ENCODE measurements around the gene SLC43A3. TPM values are rescaled to one million over a fixed set of nuclear protein-coding genes. Genes with fewer than 3 reads are reported as not detected.
A peak's percentile ranks its signal among the peaks of the same experiment; 100 is the strongest.

SLC43A3 gene
- total and polyA plus RNA-seq, 3 donors from 2014 or later: 13.8 to 20.8 (median 13.9) TPM

- intact Hi-C loops (cut with DNase I; ENCODE audit: low total_unique reads): no loop called here
- Histone ChIP-seq H3K9me3 (no peaks in the 10 kb centered on the region), H3K4me3 (no peak overlapping the region), H3K27me3 (no peaks in the 10 kb centered on the region), H3K27ac (no peak overlapping the region), H3K4me1 (peaks cover 13% of the 10 kb centered on the region), H3K36me3 (ENCODE audit: low read depth, missing control alignments) (no peaks in the 10 kb centered on the region)
- WGBS, 2 donors: 71 to 78% methylated on average over 10 to 14 of the region's 14 CpGs
- TF ChIP-seq, protein P1, sequence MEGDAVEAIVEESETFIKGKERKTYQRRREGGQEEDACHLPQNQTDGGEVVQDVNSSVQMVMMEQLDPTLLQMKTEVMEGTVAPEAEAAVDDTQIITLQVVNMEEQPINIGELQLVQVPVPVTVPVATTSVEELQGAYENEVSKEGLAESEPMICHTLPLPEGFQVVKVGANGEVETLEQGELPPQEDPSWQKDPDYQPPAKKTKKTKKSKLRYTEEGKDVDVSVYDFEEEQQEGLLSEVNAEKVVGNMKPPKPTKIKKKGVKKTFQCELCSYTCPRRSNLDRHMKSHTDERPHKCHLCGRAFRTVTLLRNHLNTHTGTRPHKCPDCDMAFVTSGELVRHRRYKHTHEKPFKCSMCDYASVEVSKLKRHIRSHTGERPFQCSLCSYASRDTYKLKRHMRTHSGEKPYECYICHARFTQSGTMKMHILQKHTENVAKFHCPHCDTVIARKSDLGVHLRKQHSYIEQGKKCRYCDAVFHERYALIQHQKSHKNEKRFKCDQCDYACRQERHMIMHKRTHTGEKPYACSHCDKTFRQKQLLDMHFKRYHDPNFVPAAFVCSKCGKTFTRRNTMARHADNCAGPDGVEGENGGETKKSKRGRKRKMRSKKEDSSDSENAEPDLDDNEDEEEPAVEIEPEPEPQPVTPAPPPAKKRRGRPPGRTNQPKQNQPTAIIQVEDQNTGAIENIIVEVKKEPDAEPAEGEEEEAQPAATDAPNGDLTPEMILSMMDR (IDR thresholded peaks at IDR 0.05): no peak
- no peak for TF ChIP-seq POLR2A (IDR thresholded peaks at IDR 0.05)
- no peak for DNase-seq
Observed at GRCh38 chr11:57463671-57464538, 37.0 kb upstream of the SLC43A3 start.

DNA sequence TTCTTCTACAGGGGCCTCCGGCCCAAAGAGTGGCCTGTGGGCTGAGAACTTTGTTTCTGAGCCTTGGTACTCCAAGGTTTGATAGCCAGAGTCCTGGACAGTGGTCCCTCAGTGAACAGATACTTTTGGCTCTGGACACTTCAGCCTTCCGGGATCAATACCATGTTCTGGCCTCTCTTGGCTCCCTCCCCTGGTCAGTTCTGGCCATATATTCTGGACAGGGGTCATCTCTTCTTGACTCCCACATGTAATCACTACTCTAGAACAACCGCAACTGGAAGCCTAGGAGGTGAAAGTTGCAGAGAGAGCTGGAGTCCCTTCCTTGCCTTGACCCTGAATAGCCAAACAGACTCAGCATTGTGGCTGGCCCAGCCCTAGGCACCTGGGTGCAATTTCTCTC is 35.7 kb upstream of the SLC43A3 start:
- Histone ChIP-seq H3K27ac (no peak overlapping the region), H3K36me3 (ENCODE audit: low read depth, missing control alignments) (no peaks in the 10 kb centered on the region), H3K27me3 (no peaks in the 10 kb centered on the region), H3K4me1 (peaks cover 24% of the 10 kb centered on the region), H3K4me3 (no peak overlapping the region), H3K9me3 (no peaks in the 10 kb centered on the region)
- TF ChIP-seq POLR2A (IDR thresholded peaks at IDR 0.05): no peak
- TF ChIP-seq, protein P1 (IDR thresholded peaks at IDR 0.05): no peak
- intact Hi-C loops (cut with DNase I; ENCODE audit: low total_unique reads): no loop called here
- DNase-seq: no peak
- 88 to 93% methylated on average over 3 of the region's 3 CpGs for WGBS, 2 donors

DNA sequence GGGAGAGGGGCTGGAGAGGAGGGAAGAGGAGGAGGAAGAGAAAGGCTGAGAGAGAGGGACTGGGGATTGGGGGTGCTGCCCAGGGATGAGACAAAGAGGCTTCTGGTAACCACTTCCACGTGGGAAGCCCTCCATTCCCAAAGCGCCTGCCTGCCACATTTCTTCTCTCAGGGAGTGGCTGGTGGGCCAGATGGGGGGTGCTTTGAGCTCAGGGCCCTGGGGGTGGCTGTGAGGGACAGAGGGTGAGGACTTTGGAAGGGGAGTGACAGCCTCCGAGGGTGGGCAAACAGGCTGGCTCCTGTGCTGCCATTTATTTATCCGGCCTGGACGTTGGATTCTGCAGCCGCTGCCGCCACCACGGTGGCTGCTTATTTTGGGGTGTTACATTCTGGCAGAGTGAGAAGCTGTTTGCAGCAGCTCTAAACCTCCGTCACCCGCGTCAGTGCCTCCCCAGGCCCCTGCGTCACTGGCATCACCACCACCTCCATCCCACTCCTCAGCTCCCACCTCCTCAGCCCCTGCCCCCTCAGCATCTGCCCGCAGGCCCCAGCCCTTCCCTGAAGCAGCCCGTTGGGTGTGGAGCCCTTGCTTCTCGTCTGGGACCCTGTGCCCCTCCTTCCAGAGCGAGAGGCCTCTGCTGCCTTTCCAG is 35.0 kb upstream of the SLC43A3 start:
- Histone ChIP-seq H3K4me3 (no peak overlapping the region), H3K4me1 (peaks cover 30% of the 10 kb centered on the region), H3K9me3 (no peaks in the 10 kb centered on the region), H3K27ac (no peak overlapping the region), H3K27me3 (no peaks in the 10 kb centered on the region), H3K36me3 (ENCODE audit: low read depth, missing control alignments) (no peaks in the 10 kb centered on the region)
- 78 to 79% methylated on average over 16 of the region's 16 CpGs for WGBS, 2 donors
- DNase-seq: no peak
- no peak for TF ChIP-seq POLR2A (IDR thresholded peaks at IDR 0.05)
- TF ChIP-seq, protein P1 (IDR thresholded peaks at IDR 0.05): no peak
- intact Hi-C loops (cut with DNase I; ENCODE audit: low total_unique reads): no loop called here

DNA sequence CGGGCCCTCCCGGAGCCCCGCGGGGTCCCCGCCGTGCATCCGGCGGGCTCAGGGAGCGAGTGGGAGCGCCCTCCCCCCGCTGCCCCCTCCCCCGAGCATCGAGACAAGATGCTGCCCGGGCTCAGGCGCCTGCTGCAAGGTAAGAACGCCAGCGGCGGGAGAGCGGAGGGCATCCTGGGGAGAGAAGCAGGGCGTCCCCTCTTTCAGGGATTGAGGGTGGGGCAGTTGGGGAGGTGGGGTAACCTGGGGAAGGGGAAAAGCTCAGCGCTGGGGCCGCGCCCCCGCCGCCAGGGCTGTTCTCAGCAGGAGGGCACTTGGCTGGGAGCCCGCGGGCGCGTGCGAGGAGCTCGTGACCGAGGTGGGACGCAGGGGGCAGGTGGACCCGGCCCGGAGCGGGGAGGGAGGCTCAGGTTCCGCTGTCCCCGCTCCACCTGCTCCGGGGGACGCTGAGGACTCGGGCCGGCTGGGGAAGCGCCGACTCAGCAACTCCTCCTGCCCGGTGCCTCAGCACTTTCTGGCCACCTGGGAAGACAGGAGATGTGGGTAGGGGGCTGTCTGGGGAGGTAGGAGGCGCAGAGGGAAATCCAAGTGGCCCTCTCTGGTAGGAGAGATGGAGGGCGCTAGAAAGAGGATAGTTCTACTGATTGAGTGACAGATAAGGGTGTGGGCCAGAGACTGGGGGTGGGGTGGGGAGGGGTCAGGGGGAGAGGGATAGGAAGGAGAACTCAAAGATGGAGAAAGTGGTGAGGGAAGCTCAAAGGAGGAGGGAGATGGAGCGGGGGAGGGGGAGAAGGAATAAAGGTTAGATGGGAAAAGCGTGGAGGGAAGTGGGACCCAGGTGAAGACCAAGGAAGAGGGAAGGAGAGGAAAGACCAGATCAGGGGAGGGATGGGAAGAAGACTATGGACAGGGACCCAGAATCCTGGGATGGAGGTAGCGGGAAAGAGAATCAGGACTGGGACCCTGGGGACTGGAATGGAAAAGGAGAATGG is 34.1 kb upstream of the SLC43A3 start:
- no peak for DNase-seq
- H3K4me3 ChIP-seq: peak overlapping the region; percentile 26 to 47
- 12 to 56% methylated on average over 4 to 29 of the region's 50 CpGs for WGBS, 2 donors
- TF ChIP-seq POLR2A (IDR thresholded peaks at IDR 0.05): no peak
- TF ChIP-seq, protein P1 (IDR thresholded peaks at IDR 0.05): no peak
- no peak overlapping the region for H3K27ac ChIP-seq
- no peaks in the 10 kb centered on the region for H3K9me3 ChIP-seq
- H3K4me1 ChIP-seq: peaks cover 31% of the 10 kb centered on the region
- intact Hi-C loops (cut with DNase I; ENCODE audit: low total_unique reads): no loop called here
- no peaks in the 10 kb centered on the region for H3K27me3 ChIP-seq
- H3K36me3 ChIP-seq (ENCODE audit: low read depth, missing control alignments): no peaks in the 10 kb centered on the region

Measured in testis (tissue), 3 donors.